Measurements from ENCODE around the gene CHL1.

- TF ChIP-seq, protein P1, sequence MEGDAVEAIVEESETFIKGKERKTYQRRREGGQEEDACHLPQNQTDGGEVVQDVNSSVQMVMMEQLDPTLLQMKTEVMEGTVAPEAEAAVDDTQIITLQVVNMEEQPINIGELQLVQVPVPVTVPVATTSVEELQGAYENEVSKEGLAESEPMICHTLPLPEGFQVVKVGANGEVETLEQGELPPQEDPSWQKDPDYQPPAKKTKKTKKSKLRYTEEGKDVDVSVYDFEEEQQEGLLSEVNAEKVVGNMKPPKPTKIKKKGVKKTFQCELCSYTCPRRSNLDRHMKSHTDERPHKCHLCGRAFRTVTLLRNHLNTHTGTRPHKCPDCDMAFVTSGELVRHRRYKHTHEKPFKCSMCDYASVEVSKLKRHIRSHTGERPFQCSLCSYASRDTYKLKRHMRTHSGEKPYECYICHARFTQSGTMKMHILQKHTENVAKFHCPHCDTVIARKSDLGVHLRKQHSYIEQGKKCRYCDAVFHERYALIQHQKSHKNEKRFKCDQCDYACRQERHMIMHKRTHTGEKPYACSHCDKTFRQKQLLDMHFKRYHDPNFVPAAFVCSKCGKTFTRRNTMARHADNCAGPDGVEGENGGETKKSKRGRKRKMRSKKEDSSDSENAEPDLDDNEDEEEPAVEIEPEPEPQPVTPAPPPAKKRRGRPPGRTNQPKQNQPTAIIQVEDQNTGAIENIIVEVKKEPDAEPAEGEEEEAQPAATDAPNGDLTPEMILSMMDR (IDR thresholded peaks at IDR 0.05) = no peak
- TF ChIP-seq POLR2A (IDR thresholded peaks at IDR 0.05) = no peak
These were observed 239.5 kb downstream of the CHL1 start for GRCh38 chr3:436053-436452.

All from body of pancreas (tissue), 4 donors.